ENCODE results near the gene CXXC5. TPM values are rescaled to one million over a fixed set of nuclear protein-coding genes. Genes with fewer than 3 reads are reported as not detected.

The CXXC5 gene
- total and polyA plus RNA-seq, 9 of the 15 experiments (the other 6 are each of a cell fraction or from before 2014, with no cell fraction given): 1.9 to 123 (median 45.8) TPM

DNA sequence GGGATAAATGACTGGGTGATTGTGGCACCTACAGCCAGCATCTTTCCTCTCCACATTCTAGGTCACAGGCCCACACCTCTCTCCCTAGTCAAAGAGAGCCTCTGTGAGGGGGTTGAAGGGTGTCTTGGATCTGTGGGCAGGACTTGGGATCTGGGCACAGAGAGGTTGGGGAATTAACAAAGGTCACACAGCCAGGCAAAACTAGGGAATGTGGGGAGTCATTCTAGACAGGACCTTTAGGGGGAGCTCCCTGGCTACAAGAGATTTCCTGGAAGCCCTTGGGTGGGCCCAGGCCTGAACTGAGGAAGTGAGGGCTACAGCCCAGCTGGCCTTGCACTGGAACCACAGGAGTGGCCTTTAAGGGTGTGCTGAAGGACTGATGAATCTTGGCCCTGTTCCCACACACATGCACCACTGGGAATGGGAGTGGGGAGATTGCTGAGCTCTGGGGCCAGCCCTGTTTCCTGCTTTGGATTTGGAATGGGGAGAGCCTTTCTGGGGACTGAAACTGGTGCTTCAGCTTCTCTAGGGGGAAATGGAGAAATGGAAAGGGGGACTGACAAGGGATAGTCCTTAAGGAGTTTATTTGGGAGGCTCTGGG, 12.4 kb upstream of the CXXC5 start (continued):
- TF ChIP-seq TAF15 (IDR thresholded peaks at IDR 0.05; ENCODE audit: low read depth, low read length): no peak
- TF ChIP-seq HDGF (IDR thresholded peaks at IDR 0.05): peak; percentile 75; the same call in 1 of the 2 replicates
- peak; percentile 15 for TF ChIP-seq HDAC3 (IDR thresholded peaks at IDR 0.05; ENCODE audit: borderline replicate concordance, partially characterized antibody)
- no peak for TF ChIP-seq IFI16 (CRISPR knock-in tag; IDR thresholded peaks at IDR 0.05)
- TF ChIP-seq, protein P1, sequence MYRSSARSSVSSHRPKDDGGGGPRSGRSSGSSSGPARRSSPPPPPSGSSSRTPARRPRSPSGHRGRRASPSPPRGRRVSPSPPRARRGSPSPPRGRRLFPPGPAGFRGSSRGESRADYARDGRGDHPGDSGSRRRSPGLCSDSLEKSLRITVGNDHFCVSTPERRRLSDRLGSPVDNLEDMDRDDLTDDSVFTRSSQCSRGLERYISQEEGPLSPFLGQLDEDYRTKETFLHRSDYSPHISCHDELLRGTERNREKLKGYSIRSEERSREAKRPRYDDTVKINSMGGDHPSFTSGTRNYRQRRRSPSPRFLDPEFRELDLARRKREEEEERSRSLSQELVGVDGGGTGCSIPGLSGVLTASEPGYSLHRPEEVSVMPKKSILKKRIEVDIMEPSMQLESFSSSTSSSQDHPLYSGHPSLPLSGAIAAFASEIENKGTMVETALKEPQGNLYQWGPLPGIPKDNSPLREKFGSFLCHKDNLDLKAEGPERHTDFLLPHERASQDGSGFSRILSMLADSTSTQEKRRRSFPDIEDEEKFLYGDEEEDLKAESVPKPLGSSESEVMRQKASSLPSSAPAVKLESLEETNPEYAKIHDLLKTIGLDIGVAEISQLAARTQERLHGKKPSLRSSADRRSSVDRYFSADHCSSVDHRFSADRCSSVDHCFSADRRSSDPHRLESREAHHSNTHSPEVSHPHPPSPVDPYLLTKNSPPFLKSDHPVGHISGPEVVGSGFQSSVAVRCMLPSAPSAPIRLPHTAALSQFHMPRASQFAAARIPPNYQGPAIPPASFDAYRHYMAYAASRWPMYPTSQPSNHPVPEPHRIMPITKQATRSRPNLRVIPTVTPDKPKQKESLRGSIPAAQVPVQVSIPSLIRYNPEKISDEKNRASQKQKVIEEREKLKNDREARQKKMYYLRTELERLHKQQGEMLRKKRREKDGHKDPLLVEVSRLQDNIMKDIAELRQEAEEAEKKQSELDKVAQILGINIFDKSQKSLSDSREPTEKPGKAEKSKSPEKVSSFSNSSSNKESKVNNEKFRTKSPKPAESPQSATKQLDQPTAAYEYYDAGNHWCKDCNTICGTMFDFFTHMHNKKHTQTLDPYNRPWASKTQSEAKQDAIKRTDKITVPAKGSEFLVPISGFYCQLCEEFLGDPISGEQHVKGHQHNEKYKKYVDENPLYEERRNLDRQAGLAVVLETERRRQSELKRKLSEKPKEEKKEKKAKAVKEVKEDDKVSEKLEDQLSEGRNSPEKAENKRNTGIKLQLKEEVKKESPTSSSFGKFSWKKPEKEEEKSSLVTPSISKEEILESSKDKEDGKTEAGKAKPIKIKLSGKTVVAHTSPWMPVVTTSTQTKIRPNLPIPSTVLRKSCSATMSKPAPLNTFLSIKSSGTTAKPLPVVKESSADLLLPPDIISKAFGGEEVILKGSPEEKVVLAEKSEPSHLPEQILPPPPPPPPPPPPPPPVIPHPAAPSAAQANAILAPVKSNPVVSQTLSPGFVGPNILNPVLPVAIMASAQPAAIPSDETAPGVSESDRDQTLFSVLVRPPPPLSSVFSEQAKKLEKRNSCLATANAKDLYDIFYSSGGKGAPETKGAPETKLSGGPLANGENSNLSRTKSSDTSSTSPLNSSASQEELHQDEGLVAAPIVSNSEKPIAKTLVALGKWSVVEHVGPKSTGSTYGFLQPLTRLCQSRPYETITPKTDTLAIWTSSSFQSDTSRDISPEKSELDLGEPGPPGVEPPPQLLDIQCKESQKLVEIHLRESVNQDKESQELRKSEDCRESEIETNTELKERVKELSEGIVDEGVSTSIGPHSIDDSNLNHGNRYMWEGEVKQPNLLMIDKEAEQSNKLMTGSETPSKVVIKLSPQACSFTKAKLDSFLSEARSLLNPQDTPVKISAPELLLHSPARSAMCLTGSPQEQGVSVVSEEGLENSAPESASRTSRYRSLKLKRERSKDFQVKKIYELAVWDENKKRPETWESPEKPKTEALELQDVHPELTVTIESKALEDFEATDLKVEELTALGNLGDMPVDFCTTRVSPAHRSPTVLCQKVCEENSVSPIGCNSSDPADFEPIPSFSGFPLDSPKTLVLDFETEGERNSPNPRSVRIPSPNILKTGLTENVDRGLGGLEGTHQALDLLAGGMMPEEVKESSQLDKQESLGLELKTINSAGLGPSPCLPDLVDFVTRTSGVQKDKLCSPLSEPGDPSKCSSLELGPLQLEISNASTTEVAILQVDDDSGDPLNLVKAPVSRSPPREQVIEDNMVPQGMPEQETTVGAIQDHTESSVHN (IDR thresholded peaks at IDR 0.05; ENCODE audit: borderline replicate concordance in 1 of 2, low read depth in 1 of 2): 0 out of 4 replicates have a peak, but pooled peaks of 1 of the 2 experiments have one; percentile 23
- TF ChIP-seq KHSRP (IDR thresholded peaks at IDR 0.05): no peak

Measured in K562 (cell line).